Mesenchymal stem cell (in vitro differentiated cells and primary cell): ENCODE measurements around the gene USP22.
"Not testable (repeated sequence)": the region's sequence is repeated elsewhere in the genome, so short reads cannot be mapped to it uniquely, and the experiment has no call there.

ENCODE experiments used
- DNase-seq: peaks from one replicate; pipeline ENCODE4 v3.0.0-alpha.2; 2013
- H2AFZ ChIP-seq: one replicate; pipeline ENCODE4 v1.6.1; 2013; ENCODE audit warnings: low read depth, mild to moderate bottlenecking, control low read depth, inconsistent platforms, low read length, moderate library complexity
- H2AK5ac ChIP-seq: 2 replicates; pipeline ENCODE4 v1.6.1; 2013; ENCODE audit warnings: low read length, moderate library complexity, mild to moderate bottlenecking, inconsistent platforms; ENCODE audit not compliant: severe bottlenecking
- H2BK120ac ChIP-seq: one replicate; pipeline ENCODE4 v1.6.1; 2013; ENCODE audit warnings: low read depth, mild to moderate bottlenecking, inconsistent platforms, low read length, moderate library complexity
- H2BK12ac ChIP-seq, 2 experiments: one replicate each; pipeline ENCODE4 v1.6.1; 2013; ENCODE audit warnings: inconsistent platforms in 2 of 2, low read length in 2 of 2, mild to moderate bottlenecking in 2 of 2, moderate library complexity in 2 of 2, control low read depth in 1 of 2
- H2BK15ac ChIP-seq: one replicate; pipeline ENCODE4 v1.6.1; 2013; ENCODE audit warnings: mild to moderate bottlenecking, low read depth, inconsistent platforms; ENCODE audit not compliant: poor library complexity, severe bottlenecking
- H2BK5ac ChIP-seq: 2 replicates; pipeline ENCODE4 v1.6.1; 2013; ENCODE audit warnings: low read depth, mild to moderate bottlenecking, low read length, control low read depth, inconsistent platforms; ENCODE audit not compliant: poor library complexity, severe bottlenecking
- H3K14ac ChIP-seq, 2 experiments: one replicate each; pipeline ENCODE4 v1.6.1; 2013; ENCODE audit warnings: inconsistent platforms in 2 of 2, low read length in 2 of 2, control low read depth in 1 of 2, mild to moderate bottlenecking in 1 of 2, moderate library complexity in 1 of 2
- H3K18ac ChIP-seq, 2 experiments: one replicate each; pipeline ENCODE4 v1.6.1; 2013; ENCODE audit warnings: inconsistent platforms in 2 of 2, low read length in 2 of 2, control low read depth in 1 of 2, low read depth in 1 of 2, mild to moderate bottlenecking in 1 of 2
- H3K23ac ChIP-seq, 2 experiments: one replicate each; pipeline ENCODE4 v1.6.1; 2013; ENCODE audit warnings: inconsistent platforms in 2 of 2, low read length in 2 of 2, mild to moderate bottlenecking in 2 of 2, moderate library complexity in 2 of 2, control low read depth in 1 of 2
- H3K27ac ChIP-seq: 2 replicates; pipeline ENCODE4 v1.5.1; 2013; ENCODE audit warnings: mild to moderate bottlenecking, moderate library complexity, low read length, control low read depth, inconsistent platforms; ENCODE audit not compliant: poor library complexity, severe bottlenecking
- H3K27me3 ChIP-seq, 2 experiments: 2 replicates each; pipeline versions ENCODE4 v1.6.1 to v1.7.0; 2013; ENCODE audit warnings: low read length in 2 of 2, mild to moderate bottlenecking in 2 of 2, moderate library complexity in 2 of 2, control low read depth in 1 of 2, inconsistent platforms in 1 of 2; ENCODE audit not compliant: control insufficient read depth in 1 of 2, insufficient read depth in 1 of 2
- H3K36me3 ChIP-seq, 2 experiments: 2 replicates each; pipeline versions ENCODE4 v1.6.1 to v1.7.0; 2013; ENCODE audit warnings: low read length in 2 of 2, control low read depth in 1 of 2, inconsistent platforms in 1 of 2, low read depth in 1 of 2, mild to moderate bottlenecking in 1 of 2; ENCODE audit not compliant: insufficient read depth in 2 of 2, control insufficient read depth in 1 of 2
- H3K4ac ChIP-seq, 2 experiments: one replicate each; pipeline ENCODE4 v1.6.1; 2013; ENCODE audit warnings: inconsistent platforms in 2 of 2, low read length in 2 of 2, mild to moderate bottlenecking in 2 of 2, moderate library complexity in 2 of 2, control low read depth in 1 of 2, low read depth in 1 of 2
- H3K4me1 ChIP-seq: 2 replicates; pipeline ENCODE4 v1.6.1; 2013; ENCODE audit warnings: low read depth, low read length, control low read depth; ENCODE audit not compliant: control insufficient read depth, insufficient read depth
- H3K4me2 ChIP-seq: 2 replicates; pipeline ENCODE4 v1.6.1; 2013; ENCODE audit warnings: low read length, mild to moderate bottlenecking, inconsistent platforms; ENCODE audit not compliant: poor library complexity, severe bottlenecking
- H3K4me3 ChIP-seq, 2 experiments: 2 replicates each; pipeline versions ENCODE4 v1.5.1 to v1.7.0; 2013; ENCODE audit warnings: low read length in 2 of 2, mild to moderate bottlenecking in 2 of 2, control low read depth in 1 of 2, low read depth in 1 of 2; ENCODE audit not compliant: insufficient read depth in 1 of 2
- H3K79me1 ChIP-seq: replicated peaks from 2 replicates; pipeline ENCODE4 v1.6.1; 2013; ENCODE audit warnings: mild to moderate bottlenecking, control low read depth, low read length, inconsistent platforms; ENCODE audit not compliant: poor library complexity, severe bottlenecking
- H3K9ac ChIP-seq: 2 replicates; pipeline ENCODE4 v1.7.0; 2013; ENCODE audit warnings: mild to moderate bottlenecking, low read length, moderate library complexity
- H3K9me3 ChIP-seq: 2 replicates; pipeline ENCODE4 v1.7.0; 2013; ENCODE audit warnings: mild to moderate bottlenecking, low read length; ENCODE audit not compliant: control insufficient read depth
- H4K8ac ChIP-seq: one replicate; pipeline ENCODE4 v1.6.1; 2013; ENCODE audit warnings: inconsistent platforms, mild to moderate bottlenecking, low read length, moderate library complexity
- H4K91ac ChIP-seq: one replicate; pipeline ENCODE4 v1.6.1; 2013; ENCODE audit warnings: mild to moderate bottlenecking, low read length, inconsistent platforms
- WGBS: methylation state at CpG from one replicate; pipeline ENCODE4 v1.1.7; 2013; ENCODE audit warnings: mixed read lengths; 5-methylcytosine and 5-hydroxymethylcytosine counted together

Gene USP22

DNA sequence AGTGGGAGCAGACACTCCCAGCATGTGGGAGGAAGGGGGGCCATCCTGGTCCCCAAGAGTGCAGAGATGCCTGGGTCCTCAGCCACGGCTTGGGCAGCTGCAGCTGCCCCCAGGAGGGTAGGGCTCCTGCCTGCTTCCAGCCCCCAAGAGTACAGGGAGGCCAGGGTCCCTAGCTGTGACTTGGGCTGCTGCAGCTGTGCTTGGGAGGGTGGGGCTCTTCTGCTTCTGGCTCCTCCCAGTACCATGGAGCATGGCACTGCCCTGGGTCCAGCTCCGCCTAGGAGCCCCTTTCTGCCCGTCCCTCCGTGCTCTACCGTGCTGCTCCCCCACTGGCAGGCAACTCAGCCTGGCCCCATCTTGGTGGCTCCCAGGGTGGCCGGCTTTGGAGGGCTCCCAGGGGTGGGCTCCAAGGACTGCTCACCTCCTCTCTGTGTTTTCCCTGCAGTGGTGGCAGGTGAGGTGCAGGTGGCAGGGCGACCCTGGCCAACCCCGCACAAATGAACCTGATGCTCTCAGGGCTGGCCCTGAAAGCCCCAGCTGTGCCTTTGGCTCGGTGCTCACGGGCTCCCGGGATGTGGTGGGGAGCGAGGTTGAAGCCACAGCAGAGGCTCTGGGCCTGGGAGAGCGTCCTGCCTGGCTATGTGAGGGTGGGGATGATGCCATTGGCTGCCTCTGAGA lies 18.5 kb upstream of the USP22 start:
- Histone ChIP-seq H3K4ac (no peak overlapping the region), H3K23ac (no peak overlapping the region), H3K4me3 (no peak overlapping the region), H4K8ac (no peak overlapping the region), H2BK12ac (no peak overlapping the region), H3K36me3 (no peaks in the 10 kb centered on the region), H3K79me1 (no peaks in the 10 kb centered on the region), H3K18ac (no peak overlapping the region), H2BK15ac (no peak overlapping the region), H2AFZ (no peak overlapping the region), H3K14ac (peak overlapping the region in 1 of 2 experiments; percentile 93), H3K27ac (no peak overlapping the region), H3K4me1 (peaks cover 2% of the 10 kb centered on the region), H2BK120ac (no peak overlapping the region), H3K27me3 (peaks cover 5 to 35% of the 10 kb centered on the region in 2 experiments), H2AK5ac (no peak overlapping the region), H4K91ac (no peak overlapping the region), H3K4me2 (no peak overlapping the region), H3K9me3 (no peaks in the 10 kb centered on the region), H2BK5ac (no peak overlapping the region), H3K9ac (no peak overlapping the region)
- DNase-seq, result no peak
- 83% methylated on average over 13 of the region's 13 CpGs for WGBS

DNA sequence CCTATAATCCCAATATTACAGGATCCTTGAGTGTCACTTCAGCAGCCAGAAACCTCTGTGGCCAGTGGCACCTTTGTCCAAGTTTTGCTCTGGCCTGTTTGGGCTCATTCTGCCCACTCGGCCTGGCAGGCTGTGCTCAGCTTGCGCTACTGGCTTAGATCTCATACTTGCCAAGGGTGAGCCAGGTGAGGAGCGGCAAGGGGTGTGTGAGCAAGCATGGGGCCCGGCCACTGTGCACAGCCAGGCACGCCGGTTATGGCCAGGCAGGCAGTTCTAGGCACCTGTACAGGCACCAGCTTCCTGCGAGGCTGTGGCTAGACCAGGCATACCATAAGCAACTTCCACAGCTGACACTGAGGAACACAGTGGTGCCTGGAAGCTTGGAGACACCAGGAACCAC lies 16.9 kb upstream of the USP22 start:
- no peak for DNase-seq
- H3K23ac ChIP-seq, result no peak overlapping the region
- H2AFZ ChIP-seq, result no peak overlapping the region
- no peak overlapping the region for H2BK120ac ChIP-seq
- peak overlapping the region in 1 of 2 experiments; percentile 40 for H2BK12ac ChIP-seq
- H3K9ac ChIP-seq, result no peak overlapping the region
- no peak overlapping the region for H3K4me2 ChIP-seq
- no peak overlapping the region for H3K4me3 ChIP-seq
- no peaks in the 10 kb centered on the region for H3K9me3 ChIP-seq
- no peaks in the 10 kb centered on the region for H3K36me3 ChIP-seq
- H4K91ac ChIP-seq, result no peak overlapping the region
- peaks cover 2% of the 10 kb centered on the region for H3K4me1 ChIP-seq
- H3K4ac ChIP-seq, result no peak overlapping the region
- H3K18ac ChIP-seq, result no peak overlapping the region
- peaks cover 5 to 39% of the 10 kb centered on the region in 2 experiments for H3K27me3 ChIP-seq
- WGBS, result 93% methylated on average over 7 of the region's 7 CpGs
- no peak overlapping the region for H2BK15ac ChIP-seq
- H2BK5ac ChIP-seq, result no peak overlapping the region
- no peak overlapping the region for H2AK5ac ChIP-seq
- no peak overlapping the region for H3K14ac ChIP-seq
- H3K79me1 ChIP-seq, result no peaks in the 10 kb centered on the region
- H3K27ac ChIP-seq, result no peak overlapping the region
- H4K8ac ChIP-seq, result no peak overlapping the region

GRCh38 chr17:21058098-21058893 lies 15.5 kb upstream of the USP22 start:
- Histone ChIP-seq H3K18ac (no peak overlapping the region), H2BK12ac (no peak overlapping the region), H4K8ac (no peak overlapping the region), H2BK5ac (no peak overlapping the region), H3K36me3 (no peaks in the 10 kb centered on the region), H3K27me3 (peaks cover 5 to 43% of the 10 kb centered on the region in 2 experiments), H2BK120ac (no peak overlapping the region), H3K79me1 (no peaks in the 10 kb centered on the region), H3K4me1 (peaks cover 2% of the 10 kb centered on the region), H3K4ac (no peak overlapping the region), H3K9me3 (no peaks in the 10 kb centered on the region), H4K91ac (no peak overlapping the region), H3K27ac (no peak overlapping the region), H3K23ac (no peak overlapping the region), H2BK15ac (no peak overlapping the region), H2AFZ (no peak overlapping the region), H3K9ac (no peak overlapping the region), H3K4me3 (no peak overlapping the region), H3K14ac (no peak overlapping the region), H3K4me2 (no peak overlapping the region), H2AK5ac (no peak overlapping the region)
- peak; percentile 65 for DNase-seq
- 61% methylated on average over 4 of the region's 5 CpGs for WGBS

DNA sequence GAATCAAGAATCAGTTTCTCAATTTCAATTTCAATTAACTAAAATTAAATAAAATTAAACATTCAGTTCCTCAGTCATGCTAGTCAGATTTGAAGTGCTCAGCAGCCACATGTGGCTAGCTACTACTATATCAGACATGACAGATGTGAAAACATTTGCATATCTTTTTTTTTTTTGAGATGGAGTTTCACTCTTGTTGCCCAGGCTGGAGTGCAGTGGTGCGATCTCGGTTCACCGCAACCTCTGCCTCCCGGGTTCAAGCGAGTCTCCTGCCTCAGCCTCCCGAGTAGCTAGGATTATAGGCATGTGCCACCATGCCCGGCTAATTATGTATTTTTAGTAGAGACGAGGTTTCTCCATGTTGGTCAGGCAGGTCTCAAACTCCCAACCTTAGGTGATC lies 10.2 kb upstream of the USP22 start:
- not testable (repeated sequence) for H3K4me1 ChIP-seq, H3K36me3 ChIP-seq, H3K14ac ChIP-seq, H2BK120ac ChIP-seq, H3K27ac ChIP-seq, H2AFZ ChIP-seq, H3K23ac ChIP-seq, H3K4me2 ChIP-seq, H2AK5ac ChIP-seq, H2BK5ac ChIP-seq, H4K91ac ChIP-seq, H4K8ac ChIP-seq, H3K9ac ChIP-seq, H3K9me3 ChIP-seq, H3K18ac ChIP-seq, H3K4me3 ChIP-seq, H2BK12ac ChIP-seq, H3K79me1 ChIP-seq, DNase-seq, H3K4ac ChIP-seq, H2BK15ac ChIP-seq
- peaks cover 11 to 29% of the 10 kb centered on the region in 2 experiments for H3K27me3 ChIP-seq
- WGBS, result 95% methylated on average over 8 of the region's 8 CpGs
